GM21526 (cell line): Measurements from ENCODE around the gene BTF3L4.

ENCODE experiments used
- ATAC-seq: cut with Tn5 transposase; IDR thresholded peaks from one replicate; pipeline ENCODE4 v1.9.1; 2021; ENCODE audit warnings: moderate library complexity; ENCODE audit not compliant: unreplicated experiment, low FRiP score

Gene BTF3L4

DNA sequence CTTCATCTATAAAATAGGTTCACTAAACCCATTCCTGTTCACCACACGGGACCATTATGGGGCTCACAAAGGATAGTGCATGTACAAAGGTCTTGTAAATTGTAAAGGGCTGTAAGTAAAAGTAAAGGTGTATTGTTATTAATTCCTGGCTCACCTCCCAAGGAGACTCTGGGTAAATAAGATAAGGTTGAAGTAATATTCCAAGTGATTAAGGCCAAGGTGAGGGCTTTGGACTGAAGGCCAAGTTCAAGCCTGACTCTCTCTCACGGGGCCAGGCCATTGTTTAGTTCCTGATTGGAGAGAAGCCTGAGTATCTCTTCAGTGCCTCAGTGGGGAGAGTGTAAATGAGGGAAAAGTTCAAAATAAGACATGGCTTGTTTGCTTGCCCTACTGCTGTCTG lies 66.3 kb downstream of the BTF3L4 start:
- no peak for ATAC-seq

DNA sequence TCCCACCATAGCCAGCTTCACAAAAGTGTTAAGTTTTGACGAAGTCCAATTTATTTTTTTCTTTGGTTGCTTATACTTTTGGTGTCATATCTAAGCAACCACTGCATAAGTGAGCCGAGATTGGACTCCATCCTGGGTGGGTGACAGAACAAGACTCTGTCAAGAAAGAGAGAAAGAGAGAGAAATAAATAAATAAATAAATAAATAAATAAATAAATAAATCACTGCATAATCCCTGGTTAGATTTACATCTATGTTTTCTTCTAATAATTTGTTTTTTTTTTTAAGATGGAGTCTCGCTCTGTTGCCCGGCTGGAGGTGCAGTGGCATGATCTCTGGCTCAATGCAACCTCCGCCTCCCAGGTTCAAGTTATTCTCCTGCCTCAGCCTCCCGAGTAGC lies 67.5 kb downstream of the BTF3L4 start:
- ATAC-seq: no peak

- no peak for ATAC-seq
Measured at GRCh38 chr1:52125736-52126359, 69.8 kb downstream of the BTF3L4 start.

DNA sequence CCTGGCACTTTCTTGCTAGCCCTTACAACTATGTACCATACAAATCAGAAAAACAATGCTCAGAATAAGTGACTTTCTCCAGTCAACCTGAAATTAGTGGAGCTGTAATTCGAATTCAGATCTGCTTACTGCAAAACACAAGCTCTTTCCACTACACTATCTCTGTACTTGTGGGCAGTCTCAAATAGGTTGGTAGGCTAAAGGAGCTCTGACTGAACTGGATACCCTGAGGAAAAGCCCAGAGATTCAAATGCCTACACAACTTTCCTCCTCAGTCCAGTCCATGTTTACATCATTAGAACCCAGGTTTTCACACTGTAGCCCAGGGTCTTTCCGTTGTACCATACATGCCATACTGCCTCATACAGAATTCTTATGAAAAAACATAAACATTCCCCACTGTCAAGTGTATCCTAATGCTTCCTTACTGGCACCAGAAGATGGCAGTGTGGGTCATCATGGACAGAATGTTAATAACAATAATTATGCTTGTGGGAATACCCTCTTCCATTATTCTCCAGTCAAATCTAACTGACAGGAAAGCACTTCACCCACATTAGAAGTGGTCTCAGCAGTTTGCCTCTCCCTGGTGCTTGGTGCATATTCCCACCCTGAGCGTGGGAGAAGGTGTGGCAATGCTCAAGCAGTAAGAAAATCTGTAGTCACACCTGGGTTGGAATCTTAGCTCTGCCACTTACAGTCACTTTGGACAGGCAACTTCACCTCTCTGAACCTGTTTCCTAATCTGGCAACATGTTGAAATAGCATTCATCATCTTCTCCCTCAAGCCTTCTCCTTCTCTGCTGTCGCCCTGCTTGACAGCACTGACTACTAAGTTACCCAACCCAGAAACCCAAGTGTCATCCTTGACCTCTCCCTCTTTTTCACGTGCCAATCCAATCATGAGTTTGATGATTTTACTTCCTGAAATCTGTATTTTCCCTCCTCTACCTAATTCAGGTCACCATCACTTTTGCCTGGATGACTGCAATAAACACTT lies 71.4 kb downstream of the BTF3L4 start:
- ATAC-seq: no peak

DNA sequence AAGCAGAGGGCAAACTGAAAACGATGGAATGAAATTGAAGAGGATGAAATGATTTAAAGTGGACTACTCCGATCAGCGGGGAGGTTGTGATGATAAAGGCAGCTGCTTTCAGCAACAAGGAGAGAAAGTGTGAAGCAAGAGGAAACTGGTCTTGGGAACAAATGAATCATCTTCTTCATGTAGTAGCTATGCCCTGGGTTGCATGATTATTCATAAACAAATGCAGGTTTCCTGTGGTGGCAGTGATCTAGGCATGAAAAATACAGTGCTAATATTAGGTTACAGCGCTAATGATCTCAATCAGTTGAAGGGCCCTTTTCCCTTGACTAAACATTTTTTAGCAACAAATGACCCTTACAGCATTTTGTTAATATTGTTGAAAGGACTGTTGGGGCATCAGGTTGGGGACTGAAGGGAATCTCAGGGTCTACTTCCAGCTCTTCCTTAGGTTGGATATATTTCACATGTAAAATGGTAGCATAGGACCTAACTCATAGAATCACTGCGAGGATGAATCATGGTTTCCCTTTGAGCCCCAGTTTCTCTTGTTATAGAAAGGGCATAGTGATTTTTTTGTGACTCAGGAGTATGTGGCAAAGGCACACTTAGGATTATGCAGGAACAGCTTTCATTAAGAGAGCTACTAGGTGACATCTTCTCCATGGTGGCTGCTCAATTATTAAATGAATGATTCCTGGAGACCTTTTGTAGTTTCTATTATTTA lies 83.9 kb downstream of the BTF3L4 start:
- no peak for ATAC-seq
